Colonic mucosa (tissue), 4 donors: ENCODE results near the gene CD274. TPM values are rescaled to one million over a fixed set of nuclear protein-coding genes. Genes with fewer than 3 reads are reported as not detected.

Experiments used
- DNase-seq: peaks from one replicate; pipeline ENCODE4 v3.0.0-alpha.2; 2020
- H3K27ac ChIP-seq: fragments of 200-600 bp; one replicate; pipeline ENCODE4 v1.8.0; 2021
- H3K27me3 ChIP-seq: fragments of 200-600 bp; one replicate; pipeline ENCODE4 v1.8.0; 2021
- H3K36me3 ChIP-seq: fragments of 200-600 bp; one replicate; pipeline ENCODE4 v1.8.0; 2021
- H3K4me1 ChIP-seq: fragments of 200-600 bp; one replicate; pipeline ENCODE4 v1.8.0; 2021; ENCODE audit warnings: mild to moderate bottlenecking
- H3K4me3 ChIP-seq: fragments of 200-600 bp; one replicate; pipeline ENCODE4 v1.8.0; 2021
- H3K9ac ChIP-seq, 2 donors: one replicate each; pipeline ENCODE4 v1.7.0; 2013; ENCODE audit warnings: control low read depth in 2 of 2, low read depth in 2 of 2, low read length in 2 of 2
- H3K9me3 ChIP-seq: fragments of 200-600 bp; one replicate; pipeline ENCODE4 v1.8.0; 2021
- CTCF ChIP-seq: fragments of 200-600 bp; IDR thresholded peaks from one replicate; pipeline ENCODE4 v1.8.0; 2022; ENCODE audit warnings: antibody characterized with exemption, mild to moderate bottlenecking
- intact Hi-C: fragments of 100-400 bp; cut with DNase I; formaldehyde crosslinking; loops from one replicate; pipeline ENCODE4 v1.14.1; 2022
- total RNA-seq, 2 donors: library from RNA; stranded (reverse); fragmentation: NEBNext Ultra II Directional in 1 of 2; extraction: Animal tissue kit (Norgen Biotek cat#: 25700) in 1 of 2; gene quantifications; one replicate each; pipeline ENCODE4 v1.2.1, GENCODE V29; 2021
- donor health status: healthy.
- donor health status: DM: no; HTN: no; CAD: no.
- donor health status: DM: no; HTN: no; CAD: no.

CD274 gene
- 1 to 10 TPM; 1.6 to 2.0 TPM for total RNA-seq

DNA sequence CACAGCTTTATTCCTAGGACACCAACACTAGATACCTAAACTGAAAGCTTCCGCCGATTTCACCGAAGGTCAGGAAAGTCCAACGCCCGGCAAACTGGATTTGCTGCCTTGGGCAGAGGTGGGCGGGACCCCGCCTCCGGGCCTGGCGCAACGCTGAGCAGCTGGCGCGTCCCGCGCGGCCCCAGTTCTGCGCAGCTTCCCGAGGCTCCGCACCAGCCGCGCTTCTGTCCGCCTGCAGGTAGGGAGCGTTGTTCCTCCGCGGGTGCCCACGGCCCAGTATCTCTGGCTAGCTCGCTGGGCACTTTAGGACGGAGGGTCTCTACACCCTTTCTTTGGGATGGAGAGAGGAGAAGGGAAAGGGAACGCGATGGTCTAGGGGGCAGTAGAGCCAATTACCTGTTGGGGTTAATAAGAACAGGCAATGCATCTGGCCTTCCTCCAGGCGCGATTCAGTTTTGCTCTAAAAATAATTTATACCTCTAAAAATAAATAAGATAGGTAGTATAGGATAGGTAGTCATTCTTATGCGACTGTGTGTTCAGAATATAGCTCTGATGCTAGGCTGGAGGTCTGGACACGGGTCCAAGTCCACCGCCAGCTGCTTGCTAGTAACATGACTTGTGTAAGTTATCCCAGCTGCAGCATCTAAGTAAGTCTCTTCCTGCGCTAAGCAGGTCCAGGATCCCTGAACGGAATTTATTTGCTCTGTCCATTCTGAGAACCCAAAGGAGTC lies at the start of gene CD274:
CD274 (plus strand) TSS at position 184 of the 733 bp plus-strand sequence. CDS start 5,572 bp downstream, outside the sequence.
- Histone ChIP-seq H3K9ac (peak within 1 kb of the TSS; percentile 75), H3K9me3 (no peaks in the 10 kb centered on the region), H3K27ac (peak within 1 kb of the TSS; percentile 94), H3K4me1 (no peaks in the 10 kb centered on the region), H3K36me3 (no peaks in the 10 kb centered on the region), H3K4me3 (peak within 1 kb of the TSS; percentile 49), H3K27me3 (no peaks in the 10 kb centered on the region)
- intact Hi-C loops = loop anchor here (5.0 kb wide), 1 partner anchor 137 kb away; no protein-coding TSS in a partner anchor
- peak; percentile 94 for DNase-seq
- peak; percentile 61 for TF ChIP-seq CTCF

DNA sequence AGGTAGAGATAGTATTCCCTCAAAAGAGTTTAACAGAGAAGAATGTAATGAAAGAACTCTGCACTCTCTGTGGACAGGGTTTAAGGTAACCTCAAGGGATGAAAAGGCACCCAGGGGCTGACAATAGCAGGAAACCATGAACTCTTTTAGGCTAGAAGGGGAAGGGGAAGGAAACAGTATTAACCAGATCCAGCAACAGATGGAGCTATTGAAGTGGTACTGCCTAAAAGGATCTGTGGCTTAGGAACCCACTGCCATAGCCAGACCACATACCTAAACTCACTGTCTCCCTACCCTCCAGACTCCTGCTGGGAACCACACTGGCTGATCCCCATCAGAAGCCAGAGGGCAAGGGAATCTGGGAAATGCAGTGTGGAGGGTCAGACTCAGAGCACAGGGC lies 48.1 kb upstream of the CD274 start:
- H3K4me3 ChIP-seq = no peak overlapping the region
- H3K9ac ChIP-seq = no peak overlapping the region
- H3K36me3 ChIP-seq = no peaks in the 10 kb centered on the region
- TF ChIP-seq CTCF = no peak
- no peaks in the 10 kb centered on the region for H3K27me3 ChIP-seq
- no peak for DNase-seq
- intact Hi-C loops = no loop called here
- no peaks in the 10 kb centered on the region for H3K9me3 ChIP-seq
- no peak overlapping the region for H3K27ac ChIP-seq
- no peaks in the 10 kb centered on the region for H3K4me1 ChIP-seq

- Histone ChIP-seq H3K36me3 (no peaks in the 10 kb centered on the region), H3K4me3 (no peak overlapping the region), H3K27ac (no peak overlapping the region), H3K4me1 (no peaks in the 10 kb centered on the region), H3K9me3 (no peaks in the 10 kb centered on the region), H3K9ac (no peak overlapping the region), H3K27me3 (no peaks in the 10 kb centered on the region)
- DNase-seq = no peak
- TF ChIP-seq CTCF = no peak
- intact Hi-C loops = no loop called here
Measured at GRCh38 chr9:5408596-5408995, 41.7 kb upstream of the CD274 start.

GRCh38 chr9:5416953-5417352 lies 33.4 kb upstream of the CD274 start:
- intact Hi-C loops = no loop called here
- no peak for DNase-seq
- Histone ChIP-seq H3K4me1 (no peaks in the 10 kb centered on the region), H3K9me3 (no peaks in the 10 kb centered on the region), H3K27me3 (no peaks in the 10 kb centered on the region), H3K36me3 (no peaks in the 10 kb centered on the region), H3K4me3 (no peak overlapping the region), H3K27ac (no peak overlapping the region), H3K9ac (no peak overlapping the region)
- no peak for TF ChIP-seq CTCF

GRCh38 chr9:5418481-5418880 lies 31.9 kb upstream of the CD274 start:
- intact Hi-C loops = no loop called here
- no peak for TF ChIP-seq CTCF
- DNase-seq = no peak
- Histone ChIP-seq H3K27ac (no peak overlapping the region), H3K27me3 (no peaks in the 10 kb centered on the region), H3K9me3 (no peaks in the 10 kb centered on the region), H3K4me3 (no peak overlapping the region), H3K36me3 (no peaks in the 10 kb centered on the region), H3K4me1 (no peaks in the 10 kb centered on the region), H3K9ac (no peak overlapping the region)
